ENCODE measurements around the gene HDAC9.
A peak's percentile ranks its signal among the peaks of the same experiment; 100 is the strongest.

HDAC9 gene

GRCh38 chr7:18799899-18800298 is 304.4 kb downstream of the HDAC9 start:
- no peak for DNase-seq

DNA sequence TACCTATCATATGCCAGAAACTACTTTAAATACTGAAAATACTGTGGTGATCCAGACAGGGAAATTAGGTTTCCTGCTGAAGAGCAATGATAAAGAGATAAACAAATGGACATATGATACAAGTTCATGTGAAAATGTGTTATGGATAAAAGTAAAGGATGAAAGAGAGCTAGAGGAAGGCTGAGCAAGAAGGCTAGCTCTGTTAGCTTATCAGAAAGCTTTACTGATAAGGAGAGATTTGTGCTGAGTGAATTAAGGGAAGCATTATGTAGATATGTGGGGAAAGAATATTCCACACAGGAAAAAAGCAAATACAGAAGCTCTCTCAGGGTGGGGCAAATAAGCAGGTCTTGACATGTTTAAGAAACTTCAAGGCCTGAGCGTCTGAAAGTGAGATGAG is 308.4 kb downstream of the HDAC9 start:
- DNase-seq = no peak

GRCh38 chr7:18806177-18806576 is 310.6 kb downstream of the HDAC9 start:
- no peak for DNase-seq

- no peak for DNase-seq
These were observed 312.5 kb downstream of the HDAC9 start for GRCh38 chr7:18808026-18808425.

GRCh38 chr7:18815261-18815960 is 319.9 kb downstream of the HDAC9 start:
- DNase-seq = no peak

- DNase-seq = no peak
These were observed 325.4 kb downstream of the HDAC9 start for GRCh38 chr7:18820981-18821380.

GRCh38 chr7:18821554-18821953 is 326.0 kb downstream of the HDAC9 start:
- DNase-seq = no peak

DNA sequence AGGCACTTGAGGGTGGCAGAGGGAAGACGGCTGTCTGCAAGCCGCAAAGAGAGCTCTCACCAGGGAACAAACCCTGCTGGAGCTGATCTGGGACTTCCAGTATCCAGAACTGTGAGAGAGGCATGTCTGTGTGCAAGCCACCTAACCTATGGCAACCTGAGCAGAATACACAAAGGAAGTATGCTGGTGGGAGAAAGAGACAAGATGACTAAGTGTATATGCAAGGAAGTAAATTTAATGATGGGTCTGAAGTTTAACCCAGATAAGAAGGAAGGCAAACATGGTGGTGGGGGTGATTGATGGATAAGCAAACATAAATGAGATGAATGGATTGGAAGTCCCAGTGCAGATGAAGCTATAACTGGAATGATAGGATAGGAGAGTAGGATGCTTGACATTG is 328.6 kb downstream of the HDAC9 start:
- DNase-seq = no peak

DNA sequence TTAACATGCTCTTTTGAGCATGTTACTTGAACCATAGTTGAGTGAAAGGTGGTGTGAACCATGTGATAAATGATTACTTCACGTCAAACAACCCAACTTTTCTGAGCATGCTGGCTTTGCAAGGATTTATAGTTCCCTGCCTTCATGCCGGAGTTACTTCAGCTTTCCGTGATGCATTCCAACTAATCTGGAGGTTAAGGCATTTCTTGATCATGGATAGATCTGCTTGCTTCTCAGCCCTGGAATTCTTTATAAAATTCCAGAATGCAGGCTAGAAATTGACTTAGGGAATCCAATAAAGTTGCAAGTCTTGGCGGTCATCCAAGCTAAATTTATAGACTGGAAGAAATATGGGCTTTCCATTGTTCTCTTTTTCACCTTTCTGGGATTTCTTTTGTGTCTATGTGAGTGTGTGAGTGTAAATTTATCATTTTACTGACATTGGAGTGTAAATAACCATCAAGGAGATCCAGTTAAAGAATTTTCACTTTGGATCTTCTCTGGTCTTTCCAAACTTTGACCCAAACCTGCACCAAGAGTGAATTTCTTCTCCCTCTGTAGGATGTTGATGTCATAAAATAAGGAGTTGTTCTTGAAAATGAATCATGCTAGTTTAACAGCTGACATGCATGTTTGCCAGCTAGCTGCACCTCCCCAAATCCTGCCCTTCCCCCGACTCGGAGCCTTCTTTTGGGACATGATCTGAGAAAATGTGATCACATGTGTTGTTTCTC is 332.9 kb downstream of the HDAC9 start:
- no peak for DNase-seq

GRCh38 chr7:18828994-18829857 is 333.7 kb downstream of the HDAC9 start:
- DNase-seq = no peak

GRCh38 chr7:18829858-18830285 is 334.3 kb downstream of the HDAC9 start:
- no peak for DNase-seq

DNA sequence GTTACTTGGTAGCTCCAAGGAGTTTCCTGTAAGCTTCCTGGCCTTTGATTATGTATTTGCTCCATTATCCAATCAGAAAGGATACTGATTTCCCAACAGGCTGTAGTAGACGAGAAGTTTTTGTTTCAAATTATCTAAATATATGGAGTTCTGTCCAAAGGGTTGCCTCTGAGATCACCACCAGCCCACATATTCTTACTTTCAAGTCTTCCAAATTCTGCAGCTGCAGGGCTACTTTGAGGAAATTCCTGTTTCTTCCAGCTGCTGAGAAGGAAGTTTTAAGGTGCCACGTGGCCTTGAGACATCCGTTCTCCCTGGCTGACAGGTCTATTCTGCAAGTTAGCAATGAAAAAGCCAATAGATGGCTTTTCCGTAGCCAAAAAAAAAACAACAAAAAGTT is 335.9 kb downstream of the HDAC9 start:
- no peak for DNase-seq

- no peak for DNase-seq
These were observed 336.4 kb downstream of the HDAC9 start for GRCh38 chr7:18831943-18832342.

DNA sequence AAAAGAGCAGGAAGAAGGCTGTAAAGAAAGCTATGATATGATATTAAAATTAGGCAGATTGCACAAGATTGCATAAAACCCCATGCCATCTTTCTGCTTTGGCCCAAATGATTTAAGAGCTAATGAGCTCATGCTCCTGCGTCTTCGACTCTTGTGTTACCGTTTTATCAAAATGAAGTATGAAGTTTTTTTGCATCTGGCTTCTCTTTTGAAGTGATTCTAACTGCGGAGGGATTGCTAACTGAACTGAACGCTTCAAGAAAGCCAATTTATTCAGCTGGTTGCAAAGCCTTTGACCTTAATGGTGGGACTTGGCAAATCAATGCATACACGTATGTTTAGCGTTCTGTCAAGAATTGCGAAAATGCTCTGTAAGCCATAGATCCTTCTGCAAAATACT is 339.0 kb downstream of the HDAC9 start:
- no peak for DNase-seq

DNA sequence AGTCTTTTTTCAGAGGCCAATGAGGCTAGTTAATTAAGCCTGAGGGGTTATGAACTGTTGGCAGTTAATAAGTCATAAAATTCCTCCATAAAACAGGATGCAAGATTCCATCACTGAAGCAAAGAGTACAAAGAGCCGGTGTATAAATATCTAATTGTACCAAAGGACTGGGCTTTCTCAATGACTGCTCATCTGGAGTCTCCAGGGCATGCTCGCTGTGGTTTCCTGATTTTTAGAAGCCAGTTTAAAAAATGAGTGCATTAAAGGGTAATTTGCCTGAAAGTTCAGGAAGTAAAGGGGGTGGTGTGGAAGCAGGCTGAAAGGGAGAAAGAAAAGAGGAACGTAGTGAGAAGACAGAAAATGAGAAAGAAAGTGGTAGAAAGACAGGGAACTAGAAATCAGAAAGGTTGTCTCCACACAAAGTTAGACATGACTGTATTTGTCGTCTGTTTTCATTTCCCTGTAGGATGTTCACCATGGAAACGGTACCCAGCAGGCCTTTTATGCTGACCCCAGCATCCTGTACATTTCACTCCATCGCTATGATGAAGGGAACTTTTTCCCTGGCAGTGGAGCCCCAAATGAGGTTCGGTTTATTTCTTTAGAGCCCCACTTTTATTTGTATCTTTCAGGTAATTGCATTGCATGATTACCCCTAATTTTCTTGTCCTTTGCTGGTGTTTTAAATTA is 339.6 kb downstream of the HDAC9 start:
- no peak for DNase-seq

- DNase-seq = no peak
These were observed 348.4 kb downstream of the HDAC9 start for GRCh38 chr7:18843979-18844378.

GRCh38 chr7:18844735-18845134 is 349.2 kb downstream of the HDAC9 start:
- DNase-seq = no peak

DNA sequence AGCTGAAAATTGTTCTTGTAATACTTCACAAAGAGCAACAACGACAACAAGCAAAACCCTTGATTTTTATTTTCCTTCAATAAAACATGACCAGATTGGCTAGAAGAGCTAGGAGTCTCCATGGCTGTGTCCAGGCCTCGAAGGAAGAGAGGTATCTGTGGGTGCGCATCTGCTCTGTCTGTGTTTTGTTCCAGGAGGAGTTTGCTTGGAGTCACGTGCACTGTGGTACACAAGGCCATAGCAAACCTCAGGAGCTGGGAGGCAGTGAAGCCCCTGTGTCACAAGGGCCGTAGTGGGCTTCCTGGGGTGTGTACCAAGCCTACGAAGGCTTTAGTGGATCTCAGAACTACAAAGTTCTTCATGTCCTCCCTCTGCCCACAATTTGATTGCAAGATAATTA is 350.2 kb downstream of the HDAC9 start:
- DNase-seq = no peak

GRCh38 chr7:18846765-18847215 is 351.2 kb downstream of the HDAC9 start:
- DNase-seq = peak; percentile 7

DNA sequence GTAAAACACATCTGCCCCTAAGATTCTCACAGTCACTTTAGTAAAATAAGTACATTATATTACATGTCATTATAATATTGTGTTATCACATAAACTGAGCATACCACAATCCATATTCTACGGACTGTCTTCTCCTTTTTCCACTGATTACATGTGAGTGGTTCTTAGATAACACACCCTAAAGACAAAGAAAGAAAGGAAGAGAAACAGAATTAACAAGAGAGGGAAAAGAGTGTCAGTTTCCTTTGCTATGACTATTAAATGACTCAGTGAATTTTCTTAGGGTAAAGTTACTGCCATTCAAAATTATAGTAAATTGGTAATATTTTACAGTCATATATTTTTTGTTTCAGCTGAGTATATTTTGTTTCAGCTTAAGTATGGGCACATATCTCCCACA is 353.6 kb downstream of the HDAC9 start:
- DNase-seq = no peak

DNA sequence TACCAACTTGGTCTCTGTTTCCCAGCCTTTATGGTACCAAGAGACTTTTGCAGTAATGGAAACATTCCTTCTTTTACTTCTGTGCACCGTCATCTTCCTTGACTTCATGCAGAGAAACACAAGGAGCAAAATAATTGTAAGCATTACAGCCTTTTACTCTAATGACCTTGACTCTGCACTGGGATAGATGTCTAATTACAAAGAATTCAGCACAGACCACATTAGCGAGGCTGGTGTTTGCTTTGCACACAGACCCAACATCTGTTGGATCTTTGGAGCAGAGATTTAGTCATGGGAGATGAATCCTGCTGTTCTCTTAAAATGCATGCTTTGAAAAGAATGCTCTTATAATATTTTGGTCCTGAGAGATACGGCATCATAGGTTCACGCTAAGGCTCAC is 360.2 kb downstream of the HDAC9 start:
- no peak for DNase-seq

DNA sequence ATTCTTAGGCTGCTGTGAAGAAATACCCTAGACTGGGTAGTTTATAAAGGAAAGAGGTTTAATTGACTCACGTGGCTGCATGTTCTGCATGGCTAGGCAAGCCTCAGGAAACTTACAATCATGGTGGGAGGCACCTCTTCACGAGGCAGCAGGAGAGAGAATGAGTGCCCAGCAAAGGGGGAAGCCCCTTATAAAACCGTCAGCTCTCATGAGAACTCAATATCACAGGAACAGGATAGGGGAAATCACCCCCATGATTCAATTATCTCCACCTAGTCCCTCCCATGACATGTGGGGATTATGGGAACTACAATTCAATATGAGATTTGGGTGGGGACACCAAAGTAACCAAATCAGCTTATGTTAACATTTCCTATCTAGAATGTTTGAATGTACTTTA is 362.7 kb downstream of the HDAC9 start:
- DNase-seq = no peak

DNA sequence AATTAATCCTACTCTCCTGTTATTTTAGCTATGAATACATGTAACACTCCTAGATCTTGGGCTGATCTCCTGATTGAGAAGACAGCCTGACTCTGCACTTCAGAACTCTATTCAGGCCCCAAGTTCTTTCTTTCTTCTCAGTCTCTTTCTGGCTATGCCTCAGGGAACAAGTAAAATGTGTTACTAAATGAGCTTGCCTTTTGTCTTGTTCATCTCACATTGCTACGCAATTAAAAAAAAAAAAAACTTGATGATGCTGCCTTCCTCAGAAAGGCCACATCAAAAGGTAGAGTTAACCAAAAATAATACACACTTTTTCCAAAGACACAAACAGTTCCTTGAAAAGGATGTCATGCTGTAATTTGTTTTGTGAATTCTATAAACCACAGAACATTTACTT is 363.8 kb downstream of the HDAC9 start:
- DNase-seq = no peak
